ENCODE data around the gene ZDHHC12. TPM values are rescaled to one million over a fixed set of nuclear protein-coding genes. Genes with fewer than 3 reads are reported as not detected.

ZDHHC12 gene
- total RNA-seq, 1 donor from 2014 or later, result 49.6 TPM

- intact Hi-C loops (cut with DNase I), result no loop called here
- Histone ChIP-seq H3K4me3 (no peak overlapping the region), H3K27me3 (no peaks in the 10 kb centered on the region), H3K36me3 (no peaks in the 10 kb centered on the region), H3K4me1 (peaks cover 9 to 18% of the 10 kb centered on the region in 2 donors), H3K27ac (no peak overlapping the region), H3K9me3 (no peaks in the 10 kb centered on the region)
- no peak for DNase-seq (ENCODE audit: low spot score in 2 of 2)
- TF ChIP-seq, protein P1, sequence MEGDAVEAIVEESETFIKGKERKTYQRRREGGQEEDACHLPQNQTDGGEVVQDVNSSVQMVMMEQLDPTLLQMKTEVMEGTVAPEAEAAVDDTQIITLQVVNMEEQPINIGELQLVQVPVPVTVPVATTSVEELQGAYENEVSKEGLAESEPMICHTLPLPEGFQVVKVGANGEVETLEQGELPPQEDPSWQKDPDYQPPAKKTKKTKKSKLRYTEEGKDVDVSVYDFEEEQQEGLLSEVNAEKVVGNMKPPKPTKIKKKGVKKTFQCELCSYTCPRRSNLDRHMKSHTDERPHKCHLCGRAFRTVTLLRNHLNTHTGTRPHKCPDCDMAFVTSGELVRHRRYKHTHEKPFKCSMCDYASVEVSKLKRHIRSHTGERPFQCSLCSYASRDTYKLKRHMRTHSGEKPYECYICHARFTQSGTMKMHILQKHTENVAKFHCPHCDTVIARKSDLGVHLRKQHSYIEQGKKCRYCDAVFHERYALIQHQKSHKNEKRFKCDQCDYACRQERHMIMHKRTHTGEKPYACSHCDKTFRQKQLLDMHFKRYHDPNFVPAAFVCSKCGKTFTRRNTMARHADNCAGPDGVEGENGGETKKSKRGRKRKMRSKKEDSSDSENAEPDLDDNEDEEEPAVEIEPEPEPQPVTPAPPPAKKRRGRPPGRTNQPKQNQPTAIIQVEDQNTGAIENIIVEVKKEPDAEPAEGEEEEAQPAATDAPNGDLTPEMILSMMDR (IDR thresholded peaks at IDR 0.05), result no peak
Observed at GRCh38 chr9:128685636-128686489, 38.1 kb downstream of the ZDHHC12 start.

GRCh38 chr9:128684325-128685199 lies 39.4 kb downstream of the ZDHHC12 start:
- TF ChIP-seq, protein P1 (IDR thresholded peaks at IDR 0.05), result no peak
- Histone ChIP-seq H3K27ac (peak overlapping the region; percentile 41 to 51), H3K4me3 (peak overlapping the region; percentile 56 to 65), H3K4me1 (peaks cover 3 to 11% of the 10 kb centered on the region in 2 donors), H3K9me3 (no peaks in the 10 kb centered on the region), H3K27me3 (no peaks in the 10 kb centered on the region), H3K36me3 (no peaks in the 10 kb centered on the region)
- intact Hi-C loops (cut with DNase I), result no loop called here
- DNase-seq (ENCODE audit: low spot score in 2 of 2), result peak in 1 of 2 donors; percentile 81

GRCh38 chr9:128684065-128684324 lies 39.9 kb downstream of the ZDHHC12 start:
- TF ChIP-seq, protein P1 (IDR thresholded peaks at IDR 0.05), result no peak
- H3K36me3 ChIP-seq, result no peaks in the 10 kb centered on the region
- H3K4me3 ChIP-seq, result peak overlapping the region; percentile 56 to 65
- intact Hi-C loops (cut with DNase I), result no loop called here
- no peaks in the 10 kb centered on the region for H3K27me3 ChIP-seq
- H3K9me3 ChIP-seq, result no peaks in the 10 kb centered on the region
- H3K27ac ChIP-seq, result peak overlapping the region; percentile 41 to 51
- no peak for DNase-seq (ENCODE audit: low spot score in 2 of 2)
- peaks cover 3 to 11% of the 10 kb centered on the region in 2 donors for H3K4me1 ChIP-seq

GRCh38 chr9:128683340-128684064 lies 40.4 kb downstream of the ZDHHC12 start:
- TF ChIP-seq, protein P1 (IDR thresholded peaks at IDR 0.05), result no peak
- peak in 1 of 2 donors; percentile 73 for DNase-seq (ENCODE audit: low spot score in 2 of 2)
- Histone ChIP-seq H3K4me1 (peaks cover 3 to 11% of the 10 kb centered on the region in 2 donors), H3K4me3 (peak overlapping the region; percentile 56 to 65), H3K9me3 (no peaks in the 10 kb centered on the region), H3K36me3 (no peaks in the 10 kb centered on the region), H3K27ac (peak overlapping the region; percentile 41 to 51), H3K27me3 (no peaks in the 10 kb centered on the region)
- intact Hi-C loops (cut with DNase I), result no loop called here

- Histone ChIP-seq H3K4me1 (no peaks in the 10 kb centered on the region), H3K9me3 (no peaks in the 10 kb centered on the region), H3K27me3 (no peaks in the 10 kb centered on the region), H3K27ac (no peak overlapping the region), H3K4me3 (no peak overlapping the region), H3K36me3 (no peaks in the 10 kb centered on the region)
- DNase-seq (ENCODE audit: low spot score in 2 of 2), result no peak
- TF ChIP-seq, protein P1 (IDR thresholded peaks at IDR 0.05), result no peak
- intact Hi-C loops (cut with DNase I), result no loop called here
Observed at GRCh38 chr9:128677794-128678193, 46.1 kb downstream of the ZDHHC12 start.

Data from ascending aorta (tissue), 2 donors.